RWPE2 (cell line): ENCODE results near the gene WDR35.

Experiments
- ATAC-seq: fragments of 200-7000 bp; cut with Tn5 transposase; 3 replicates; pipeline ENCODE4 v1.9.1; 2021; ENCODE audit warnings: low read depth
- DNase-seq: peaks from one replicate; pipeline ENCODE4 v3.0.0-alpha.2; 2020; ENCODE audit warnings: low spot score
- H3K27ac ChIP-seq: fragments of 450-650 bp; 2 replicates; pipeline ENCODE4 v1.5.1; 2017; ENCODE audit warnings: mild to moderate bottlenecking; ENCODE audit not compliant: poor library complexity, severe bottlenecking
- H3K27me3 ChIP-seq: fragments of 250-450 bp; sonication (Bioruptor Pico); 2 replicates; pipeline ENCODE4 v1.5.1; 2021; ENCODE audit warnings: mild to moderate bottlenecking, moderate library complexity; ENCODE audit not compliant: insufficient read depth, poor library complexity, severe bottlenecking
- H3K36me3 ChIP-seq: fragments of 250-450 bp; sonication (Bioruptor Pico); 2 replicates; pipeline ENCODE4 v1.5.1; 2020; ENCODE audit warnings: low read depth, mild to moderate bottlenecking, moderate library complexity
- H3K4me1 ChIP-seq: fragments of 250-450 bp; sonication (Bioruptor Pico); 2 replicates; pipeline ENCODE4 v1.5.1; 2021; ENCODE audit warnings: mild to moderate bottlenecking, moderate library complexity; ENCODE audit not compliant: insufficient read depth, poor library complexity, severe bottlenecking
- H3K4me3 ChIP-seq: fragments of 250-450 bp; sonication (Bioruptor Pico); 2 replicates; pipeline ENCODE4 v1.5.1; 2021; ENCODE audit warnings: mild to moderate bottlenecking, moderate library complexity; ENCODE audit not compliant: severe bottlenecking
- H3K9me3 ChIP-seq: fragments of 250-450 bp; sonication (Bioruptor Pico); 2 replicates; pipeline ENCODE4 v1.5.1; 2021; ENCODE audit warnings: mild to moderate bottlenecking, moderate library complexity; ENCODE audit not compliant: severe bottlenecking
- TF ChIP-seq, protein P1 (sequence below): fragments of 450-650 bp; IDR thresholded peaks from one replicate; pipeline ENCODE4 v1.5.1; 2017; ENCODE audit warnings: mild to moderate bottlenecking, moderate library complexity; ENCODE audit not compliant: poor library complexity, severe bottlenecking

Gene WDR35

DNA sequence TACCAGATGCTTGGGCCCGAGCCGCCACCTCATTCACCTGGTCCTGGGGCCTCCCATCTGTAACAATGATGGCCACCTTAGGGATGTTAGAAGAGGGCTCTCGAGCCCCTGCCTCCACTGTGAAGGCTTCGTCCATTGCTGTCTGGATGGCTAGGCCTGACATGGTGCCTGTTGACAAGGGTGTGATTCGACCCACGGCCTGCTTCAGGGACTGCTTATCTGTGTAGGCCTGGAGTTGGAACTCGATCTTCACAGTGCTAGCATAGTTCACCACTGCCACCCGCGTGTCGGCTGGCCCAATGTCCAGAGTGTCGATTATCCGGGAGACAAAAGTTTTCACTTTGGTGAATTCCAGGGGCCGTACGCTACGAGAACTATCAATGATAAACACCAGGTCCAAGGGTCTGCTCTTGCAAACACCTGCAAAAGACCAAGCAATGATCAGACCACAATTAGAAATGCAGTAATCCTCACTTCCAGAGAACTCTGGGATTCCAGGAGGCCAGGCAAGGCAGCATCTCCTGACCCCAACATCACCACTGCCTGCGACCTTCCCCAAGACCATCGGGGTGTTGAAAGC lies 16.1 kb upstream of the WDR35 start:
- Histone ChIP-seq H3K36me3 (no peaks in the 10 kb centered on the region), H3K27ac (no peak overlapping the region), H3K9me3 (no peaks in the 10 kb centered on the region), H3K4me3 (no peak overlapping the region), H3K4me1 (no peaks in the 10 kb centered on the region), H3K27me3 (no peaks in the 10 kb centered on the region)
- ATAC-seq: no peak
- DNase-seq: no peak
- TF ChIP-seq, protein P1, sequence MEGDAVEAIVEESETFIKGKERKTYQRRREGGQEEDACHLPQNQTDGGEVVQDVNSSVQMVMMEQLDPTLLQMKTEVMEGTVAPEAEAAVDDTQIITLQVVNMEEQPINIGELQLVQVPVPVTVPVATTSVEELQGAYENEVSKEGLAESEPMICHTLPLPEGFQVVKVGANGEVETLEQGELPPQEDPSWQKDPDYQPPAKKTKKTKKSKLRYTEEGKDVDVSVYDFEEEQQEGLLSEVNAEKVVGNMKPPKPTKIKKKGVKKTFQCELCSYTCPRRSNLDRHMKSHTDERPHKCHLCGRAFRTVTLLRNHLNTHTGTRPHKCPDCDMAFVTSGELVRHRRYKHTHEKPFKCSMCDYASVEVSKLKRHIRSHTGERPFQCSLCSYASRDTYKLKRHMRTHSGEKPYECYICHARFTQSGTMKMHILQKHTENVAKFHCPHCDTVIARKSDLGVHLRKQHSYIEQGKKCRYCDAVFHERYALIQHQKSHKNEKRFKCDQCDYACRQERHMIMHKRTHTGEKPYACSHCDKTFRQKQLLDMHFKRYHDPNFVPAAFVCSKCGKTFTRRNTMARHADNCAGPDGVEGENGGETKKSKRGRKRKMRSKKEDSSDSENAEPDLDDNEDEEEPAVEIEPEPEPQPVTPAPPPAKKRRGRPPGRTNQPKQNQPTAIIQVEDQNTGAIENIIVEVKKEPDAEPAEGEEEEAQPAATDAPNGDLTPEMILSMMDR: no peak

DNA sequence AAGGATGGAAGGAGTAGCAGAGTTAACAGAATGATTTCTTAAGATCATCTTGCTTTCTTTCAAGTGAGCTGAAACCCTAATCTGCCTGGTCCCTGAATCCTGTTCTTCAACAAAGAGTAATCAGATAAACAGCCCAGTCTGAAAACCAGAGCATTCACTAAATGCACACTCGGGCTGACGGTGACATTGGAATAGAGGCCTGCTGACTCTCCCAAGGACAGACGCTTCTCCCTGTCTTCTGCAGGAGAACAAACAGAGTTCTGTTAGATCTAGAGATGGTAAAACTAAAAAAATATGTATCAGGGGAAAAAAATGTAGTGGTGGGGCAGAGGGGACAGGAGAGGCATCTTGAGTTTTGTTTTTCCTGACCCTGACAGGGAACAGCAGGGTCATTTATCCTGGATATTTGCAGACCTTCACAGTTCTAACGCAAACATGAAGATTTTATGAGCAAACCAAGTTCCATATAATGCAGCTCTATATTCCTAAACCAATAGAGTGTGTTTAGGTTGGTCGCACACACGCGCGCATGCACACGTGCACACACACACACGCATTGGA lies 15.2 kb upstream of the WDR35 start:
- DNase-seq (no peak), ATAC-seq (no peak)
- Histone ChIP-seq H3K4me3 (no peak overlapping the region), H3K36me3 (no peaks in the 10 kb centered on the region), H3K27ac (no peak overlapping the region), H3K4me1 (no peaks in the 10 kb centered on the region), H3K9me3 (no peaks in the 10 kb centered on the region), H3K27me3 (no peaks in the 10 kb centered on the region)
- TF ChIP-seq, protein P1: no peak

DNA sequence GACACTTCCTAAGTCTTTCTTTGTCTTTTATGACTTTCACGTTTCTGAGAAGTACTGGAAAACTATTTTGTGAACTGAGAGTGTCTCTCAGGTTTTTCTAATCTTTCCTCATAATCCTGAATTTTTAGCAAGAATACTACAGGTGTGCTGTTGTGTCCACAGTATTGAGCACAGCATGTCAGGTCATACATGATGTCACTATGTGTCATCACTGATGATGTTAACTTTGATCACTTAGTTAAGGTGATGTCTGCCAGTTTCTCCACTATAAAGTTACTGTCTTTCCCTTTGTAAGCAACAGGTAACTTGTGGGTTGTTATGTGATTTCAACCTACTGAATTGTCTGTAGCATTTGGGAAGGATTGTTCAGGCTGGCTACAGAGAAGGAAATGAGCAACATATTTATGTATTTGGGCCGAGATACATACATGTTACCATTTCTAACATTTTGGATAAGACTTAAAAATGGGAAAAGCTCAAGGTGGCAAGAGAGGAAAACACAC lies 11.5 kb upstream of the WDR35 start:
- no peak overlapping the region for H3K4me3 ChIP-seq
- H3K9me3 ChIP-seq: no peaks in the 10 kb centered on the region
- no peaks in the 10 kb centered on the region for H3K36me3 ChIP-seq
- DNase-seq (no peak), ATAC-seq (no peak)
- H3K27me3 ChIP-seq: no peaks in the 10 kb centered on the region
- TF ChIP-seq, protein P1: no peak
- H3K4me1 ChIP-seq: no peaks in the 10 kb centered on the region
- no peak overlapping the region for H3K27ac ChIP-seq

DNA sequence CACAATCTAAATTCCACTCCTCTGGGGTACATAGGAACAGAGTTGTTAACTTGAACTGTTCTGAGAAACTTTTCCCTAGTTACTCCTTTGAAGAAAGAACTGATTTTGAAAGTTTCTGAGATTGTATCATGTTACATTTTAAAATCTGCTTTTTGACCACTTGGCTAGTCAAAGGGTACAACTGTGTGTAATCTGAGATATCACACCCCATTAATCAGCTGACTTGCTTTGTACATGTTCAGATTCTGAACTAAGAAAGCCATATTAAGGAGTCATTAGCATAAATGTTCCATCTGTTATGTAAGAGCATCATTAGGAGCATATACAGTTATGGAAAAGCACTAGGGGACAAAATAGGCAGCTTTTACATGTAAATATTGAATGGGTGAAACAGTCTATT lies 3.8 kb upstream of the WDR35 start:
- Histone ChIP-seq H3K9me3 (no peaks in the 10 kb centered on the region), H3K4me1 (peaks cover 8% of the 10 kb centered on the region), H3K27me3 (no peaks in the 10 kb centered on the region), H3K36me3 (peaks cover 3% of the 10 kb centered on the region; the same call in 1 of the 2 replicates), H3K4me3 (no peak overlapping the region), H3K27ac (no peak overlapping the region)
- DNase-seq (no peak), ATAC-seq (no peak)
- TF ChIP-seq, protein P1: no peak

DNA sequence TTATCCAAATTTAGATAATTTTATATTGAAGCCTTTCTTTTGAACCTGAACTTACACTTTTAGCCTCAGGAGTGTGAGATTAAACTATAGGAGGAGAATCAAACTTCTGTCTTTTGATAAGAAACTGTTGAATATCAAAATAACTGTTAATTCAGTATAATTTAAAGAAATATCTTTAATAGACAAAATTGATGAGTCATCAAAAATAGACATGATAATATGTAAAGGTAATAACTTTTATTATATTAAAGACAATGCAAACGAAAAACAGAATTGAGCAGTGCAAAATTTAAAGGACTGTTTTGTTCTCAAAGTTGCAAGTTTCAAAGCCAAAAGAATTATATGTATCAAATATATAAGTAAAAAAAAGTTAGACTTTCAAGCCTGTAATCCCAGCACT lies 2.0 kb upstream of the WDR35 start:
- Histone ChIP-seq H3K27me3 (no peaks in the 10 kb centered on the region), H3K36me3 (peaks cover 3% of the 10 kb centered on the region; the same call in 1 of the 2 replicates), H3K27ac (no peak overlapping the region), H3K9me3 (no peaks in the 10 kb centered on the region), H3K4me3 (no peak overlapping the region), H3K4me1 (peaks cover 11% of the 10 kb centered on the region)
- TF ChIP-seq, protein P1: no peak
- DNase-seq (no peak), ATAC-seq (no peak)
